AG09309 (cell line): ENCODE data around the gene ZCCHC7.

Experiments
- DNase-seq: peaks from one replicate; pipeline ENCODE4 v3.0.0-alpha.2; 2010; ENCODE audit warnings: low read depth
- H3K4me3 ChIP-seq: 2 replicates; pipeline ENCODE4 v1.5.1; 2011; ENCODE audit warnings: mild to moderate bottlenecking, low read depth, low read length, moderate library complexity; ENCODE audit not compliant: control insufficient read depth
- CTCF ChIP-seq: IDR thresholded peaks from 2 replicates; pipeline ENCODE4 v1.5.1; 2011; ENCODE audit warnings: mild to moderate bottlenecking, low read depth, low read length, inconsistent platforms; ENCODE audit not compliant: insufficient read depth, control insufficient read depth; ENCODE audit errors: missing control alignments

ZCCHC7 gene

GRCh38 chr9:37248651-37249163 is 128.3 kb downstream of the ZCCHC7 start:
- no peak for TF ChIP-seq CTCF
- no peak overlapping the region for H3K4me3 ChIP-seq
- no peak for DNase-seq

GRCh38 chr9:37251452-37251851 is 131.1 kb downstream of the ZCCHC7 start:
- no peak overlapping the region for H3K4me3 ChIP-seq
- no peak for DNase-seq
- no peak for TF ChIP-seq CTCF

GRCh38 chr9:37253377-37253937 is 133.1 kb downstream of the ZCCHC7 start:
- no peak for DNase-seq
- TF ChIP-seq CTCF, result no peak
- no peak overlapping the region for H3K4me3 ChIP-seq

GRCh38 chr9:37255187-37255586 is 134.8 kb downstream of the ZCCHC7 start:
- H3K4me3 ChIP-seq, result no peak overlapping the region
- DNase-seq, result no peak
- no peak for TF ChIP-seq CTCF

GRCh38 chr9:37255944-37256862 is 135.8 kb downstream of the ZCCHC7 start:
- TF ChIP-seq CTCF, result no peak
- no peak overlapping the region for H3K4me3 ChIP-seq
- no peak for DNase-seq

GRCh38 chr9:37259951-37260350 is 139.6 kb downstream of the ZCCHC7 start:
- TF ChIP-seq CTCF, result no peak
- no peak for DNase-seq
- no peak overlapping the region for H3K4me3 ChIP-seq
